ENCODE data around the gene NPAS3.

- TF ChIP-seq CTCF (IDR thresholded peaks at IDR 0.05): no peak
- no peak for TF ChIP-seq ZFX (IDR thresholded peaks at IDR 0.05; ENCODE audit: borderline replicate concordance)
These were observed 41.0 kb upstream of the NPAS3 start for GRCh38 chr14:32897698-32898064.

Measured in 22Rv1 (cell line).